Choroid plexus epithelial cell (primary cell): ENCODE measurements around the gene PDCD4.

Source experiments
- DNase-seq: peaks from one replicate; pipeline ENCODE4 v3.0.0-alpha.2; 2010; ENCODE audit warnings: low read depth
- H3K4me3 ChIP-seq: 2 replicates; pipeline ENCODE4 v1.5.1; 2011; ENCODE audit warnings: low read depth, mild to moderate bottlenecking, control low read depth, low read length, moderate library complexity
- CTCF ChIP-seq: conservative IDR thresholded peaks from 2 replicates; pipeline ENCODE4 v1.5.1; 2011; ENCODE audit warnings: low read depth, mild to moderate bottlenecking, control low read depth, inconsistent platforms, low read length, moderate library complexity

The PDCD4 gene

DNA sequence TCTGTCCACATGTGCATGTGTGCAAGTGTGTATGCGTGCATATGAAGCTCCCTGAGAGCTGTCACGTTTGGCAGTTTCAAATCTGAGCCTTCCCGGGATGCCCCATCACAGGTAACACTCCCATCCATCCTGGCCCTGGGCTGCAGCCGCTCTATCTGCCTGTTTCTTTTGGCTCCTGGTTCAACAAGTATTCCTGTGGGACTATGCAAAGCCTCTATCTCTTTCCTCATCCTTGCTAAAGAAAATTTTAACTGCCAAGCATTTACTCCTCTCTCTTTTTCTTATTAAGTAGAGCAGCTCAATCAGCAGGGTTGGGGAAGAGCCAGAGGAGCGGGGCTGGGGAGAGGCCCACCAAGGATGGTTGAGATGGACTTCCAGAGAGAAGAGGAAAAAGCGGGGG lies 24.4 kb upstream of the PDCD4 start:
- no peak for TF ChIP-seq CTCF
- H3K4me3 ChIP-seq: no peak overlapping the region
- no peak for DNase-seq

- DNase-seq: no peak
- H3K4me3 ChIP-seq: no peak overlapping the region
- no peak for TF ChIP-seq CTCF
Observed at GRCh38 chr10:110848106-110848505, 23.6 kb upstream of the PDCD4 start.

DNA sequence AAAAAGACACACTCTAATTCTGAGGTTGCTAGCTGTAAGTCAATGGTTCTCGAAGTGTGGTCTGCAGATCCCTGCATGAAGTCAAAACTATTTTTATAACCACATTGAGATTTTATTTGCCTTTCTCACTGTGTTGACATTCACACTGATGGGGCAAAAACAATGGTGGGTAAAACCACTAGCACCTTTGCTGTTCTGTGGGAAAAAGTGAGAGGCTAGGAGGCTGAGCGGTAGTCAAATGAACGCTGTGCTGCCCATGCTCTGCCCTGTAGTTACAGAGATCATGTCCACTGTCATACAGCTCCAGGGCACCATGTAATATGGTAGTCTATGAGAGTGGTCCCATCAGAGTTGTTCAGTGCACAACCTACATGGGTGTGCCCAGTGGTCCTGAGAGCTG lies 21.6 kb upstream of the PDCD4 start:
- no peak for DNase-seq
- no peak for TF ChIP-seq CTCF
- H3K4me3 ChIP-seq: no peak overlapping the region

- TF ChIP-seq CTCF: no peak
- H3K4me3 ChIP-seq: no peak overlapping the region
- DNase-seq: no peak
Observed at GRCh38 chr10:110851020-110851612, 20.6 kb upstream of the PDCD4 start.

- no peak overlapping the region for H3K4me3 ChIP-seq
- peak; percentile 44 for DNase-seq
- no peak for TF ChIP-seq CTCF
Observed at GRCh38 chr10:110852255-110852896, 19.4 kb upstream of the PDCD4 start.

GRCh38 chr10:110852947-110853346 lies 18.8 kb upstream of the PDCD4 start:
- no peak for DNase-seq
- TF ChIP-seq CTCF: no peak
- H3K4me3 ChIP-seq: no peak overlapping the region
